ENCODE data around the gene NAB2. TPM values are rescaled to one million over a fixed set of nuclear protein-coding genes. Genes with fewer than 3 reads are reported as not detected.

Gene NAB2
- polyA plus RNA-seq, 3 donors, result 1.00 to 8.3 (median 2.7) TPM

DNA sequence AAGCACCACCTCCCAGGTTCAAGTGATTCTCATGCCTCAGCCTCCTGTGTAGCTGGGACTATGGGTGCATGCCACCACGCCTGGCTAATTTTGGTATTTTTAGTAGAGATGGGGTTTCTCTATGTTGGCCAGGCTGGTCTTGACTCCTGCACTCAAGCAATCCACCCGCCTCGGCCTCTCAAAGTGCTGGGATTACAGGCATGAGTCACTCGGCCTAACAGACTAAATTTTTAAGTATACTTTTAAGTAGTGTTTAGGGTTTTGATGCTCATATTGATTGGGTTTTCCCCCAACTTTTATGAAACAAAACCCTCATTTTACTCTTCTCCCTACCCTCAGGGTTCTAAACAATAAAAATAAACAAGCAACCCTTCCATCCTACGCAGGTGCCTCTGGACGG, 44.4 kb upstream of the NAB2 start:
- WGBS (ENCODE audit: insufficient coverage), result no CpG with 5 or more reads among the region's 6 CpGs
- H3K9me3 Mint-ChIP-seq, result no peaks in the 10 kb centered on the region
- no peaks in the 10 kb centered on the region for H3K79me2 ChIP-seq (ENCODE audit: insufficient read depth, low read length)
- H3K4me1 Mint-ChIP-seq, result peaks cover 53% of the 10 kb centered on the region
- no peak overlapping the region for H2AFZ ChIP-seq (ENCODE audit: insufficient read depth, low read depth, low read length, poor library complexity, severe bottlenecking)
- peaks cover 3 to 9% (median 7%) of the 10 kb centered on the region in 3 donors for H3K27me3 Mint-ChIP-seq (ENCODE audit: low read depth in 3 of 3)
- no peaks in the 10 kb centered on the region for H4K20me1 ChIP-seq (ENCODE audit: insufficient read depth, low read length)
- no peak for DNase-seq
- peaks cover 51 to 53% of the 10 kb centered on the region in 2 donors for H3K4me1 ChIP-seq (ENCODE audit: control insufficient read depth in 1 of 2, insufficient read depth in 2 of 2, low read length in 2 of 2)
- H3K4me3 Mint-ChIP-seq, result no peak overlapping the region
- peaks cover 0 to 3% of the 10 kb centered on the region in 2 donors for H3K36me3 Mint-ChIP-seq
- H3K9ac ChIP-seq (ENCODE audit: insufficient read depth, low read length, poor library complexity, severe bottlenecking), result no peak overlapping the region
- TF ChIP-seq, protein P1, sequence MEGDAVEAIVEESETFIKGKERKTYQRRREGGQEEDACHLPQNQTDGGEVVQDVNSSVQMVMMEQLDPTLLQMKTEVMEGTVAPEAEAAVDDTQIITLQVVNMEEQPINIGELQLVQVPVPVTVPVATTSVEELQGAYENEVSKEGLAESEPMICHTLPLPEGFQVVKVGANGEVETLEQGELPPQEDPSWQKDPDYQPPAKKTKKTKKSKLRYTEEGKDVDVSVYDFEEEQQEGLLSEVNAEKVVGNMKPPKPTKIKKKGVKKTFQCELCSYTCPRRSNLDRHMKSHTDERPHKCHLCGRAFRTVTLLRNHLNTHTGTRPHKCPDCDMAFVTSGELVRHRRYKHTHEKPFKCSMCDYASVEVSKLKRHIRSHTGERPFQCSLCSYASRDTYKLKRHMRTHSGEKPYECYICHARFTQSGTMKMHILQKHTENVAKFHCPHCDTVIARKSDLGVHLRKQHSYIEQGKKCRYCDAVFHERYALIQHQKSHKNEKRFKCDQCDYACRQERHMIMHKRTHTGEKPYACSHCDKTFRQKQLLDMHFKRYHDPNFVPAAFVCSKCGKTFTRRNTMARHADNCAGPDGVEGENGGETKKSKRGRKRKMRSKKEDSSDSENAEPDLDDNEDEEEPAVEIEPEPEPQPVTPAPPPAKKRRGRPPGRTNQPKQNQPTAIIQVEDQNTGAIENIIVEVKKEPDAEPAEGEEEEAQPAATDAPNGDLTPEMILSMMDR (IDR thresholded peaks at IDR 0.05), result no peak
- no peaks in the 10 kb centered on the region for H3K9me3 ChIP-seq (replicated peaks in 1 of 2; ENCODE audit: control insufficient read depth in 1 of 2, insufficient read depth in 1 of 2, low read length in 2 of 2)
- H3K4me3 ChIP-seq (replicated peaks in 1 of 3; ENCODE audit: low read depth in 2 of 3, low read length in 3 of 3), result no peak overlapping the region
- no peak overlapping the region for H3K4me2 ChIP-seq (replicated peaks; ENCODE audit: extremely low read depth, low read length, poor library complexity, severe bottlenecking)
- no peaks in the 10 kb centered on the region for H3K36me3 ChIP-seq (replicated peaks in 1 of 2; ENCODE audit: control insufficient read depth in 1 of 2, insufficient read depth in 2 of 2, low read length in 2 of 2)
- intact Hi-C loops (cut with micrococcal nuclease), result no loop called here
- no peak overlapping the region for H3K27ac ChIP-seq (ENCODE audit: low read depth in 1 of 2, low read length in 2 of 2)
- H3K27me3 ChIP-seq (ENCODE audit: control insufficient read depth in 2 of 2, insufficient read depth in 2 of 2, low read length in 2 of 2), result no peaks in the 10 kb centered on the region
- no peak overlapping the region for H3K27ac Mint-ChIP-seq

DNA sequence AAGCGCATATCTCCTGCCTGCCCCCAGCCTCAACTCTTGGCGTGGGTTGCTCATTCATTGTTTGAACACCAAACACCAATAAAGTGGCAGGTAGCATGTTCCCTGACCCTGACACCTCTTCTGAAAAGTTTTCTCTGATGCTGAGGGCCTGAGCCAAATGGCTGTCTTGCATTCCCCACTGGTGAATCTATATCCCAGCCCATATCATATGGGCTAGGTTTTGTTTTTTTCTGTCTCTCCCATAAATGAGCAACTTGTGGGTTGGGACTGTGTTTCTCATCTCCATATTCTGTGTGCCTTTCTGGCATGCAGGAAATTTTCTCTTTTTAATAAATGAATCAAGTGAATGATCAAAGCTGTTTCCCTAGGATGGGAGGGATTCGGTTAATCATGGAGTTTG, 44.0 kb upstream of the NAB2 start:
- no peaks in the 10 kb centered on the region for H3K36me3 ChIP-seq (replicated peaks in 1 of 2; ENCODE audit: control insufficient read depth in 1 of 2, insufficient read depth in 2 of 2, low read length in 2 of 2)
- H3K4me1 ChIP-seq (ENCODE audit: control insufficient read depth in 1 of 2, insufficient read depth in 2 of 2, low read length in 2 of 2), result peaks cover 55 to 57% of the 10 kb centered on the region in 2 donors
- Mint-ChIP-seq H3K36me3 (peaks cover 0 to 3% of the 10 kb centered on the region in 2 donors), H3K27me3 (ENCODE audit: low read depth in 3 of 3) (peaks cover 3 to 10% (median 7%) of the 10 kb centered on the region in 3 donors), H3K4me3 (no peak overlapping the region), H3K9me3 (no peaks in the 10 kb centered on the region), H3K4me1 (peaks cover 58% of the 10 kb centered on the region), H3K27ac (no peak overlapping the region)
- TF ChIP-seq, protein P1 (IDR thresholded peaks at IDR 0.05), result no peak
- H4K20me1 ChIP-seq (ENCODE audit: insufficient read depth, low read length), result no peaks in the 10 kb centered on the region
- H2AFZ ChIP-seq (ENCODE audit: insufficient read depth, low read depth, low read length, poor library complexity, severe bottlenecking), result no peak overlapping the region
- 100% methylated on average over 1 of the region's 3 CpGs for WGBS (ENCODE audit: insufficient coverage)
- H3K4me2 ChIP-seq (replicated peaks; ENCODE audit: extremely low read depth, low read length, poor library complexity, severe bottlenecking), result no peak overlapping the region
- H3K27me3 ChIP-seq (ENCODE audit: control insufficient read depth in 2 of 2, insufficient read depth in 2 of 2, low read length in 2 of 2), result no peaks in the 10 kb centered on the region
- H3K27ac ChIP-seq (ENCODE audit: low read depth in 1 of 2, low read length in 2 of 2), result no peak overlapping the region
- no peak overlapping the region for H3K9ac ChIP-seq (ENCODE audit: insufficient read depth, low read length, poor library complexity, severe bottlenecking)
- H3K9me3 ChIP-seq (replicated peaks in 1 of 2; ENCODE audit: control insufficient read depth in 1 of 2, insufficient read depth in 1 of 2, low read length in 2 of 2), result no peaks in the 10 kb centered on the region
- no peaks in the 10 kb centered on the region for H3K79me2 ChIP-seq (ENCODE audit: insufficient read depth, low read length)
- DNase-seq, result no peak
- intact Hi-C loops (cut with micrococcal nuclease), result no loop called here
- no peak overlapping the region for H3K4me3 ChIP-seq (replicated peaks in 1 of 3; ENCODE audit: low read depth in 2 of 3, low read length in 3 of 3)
